GM10847 (cell line): ENCODE measurements around the gene COL23A1.

Experiments used
- POLR2A ChIP-seq: IDR thresholded peaks from 2 replicates; pipeline ENCODE4 v1.6.1; 2011; ENCODE audit not compliant: insufficient read length; ENCODE audit errors: extremely low read depth

COL23A1 gene

GRCh38 chr5:178389796-178390195 is 200.4 kb downstream of the COL23A1 start:
- no peak for TF ChIP-seq POLR2A

GRCh38 chr5:178389026-178389729 is 201.0 kb downstream of the COL23A1 start:
- TF ChIP-seq POLR2A = no peak

GRCh38 chr5:178388386-178389025 is 201.7 kb downstream of the COL23A1 start:
- TF ChIP-seq POLR2A = no peak

GRCh38 chr5:178387856-178388190 is 202.4 kb downstream of the COL23A1 start:
- TF ChIP-seq POLR2A = no peak

GRCh38 chr5:178387061-178387855 is 202.9 kb downstream of the COL23A1 start:
- TF ChIP-seq POLR2A = no peak

- no peak for TF ChIP-seq POLR2A
These were observed 203.8 kb downstream of the COL23A1 start for GRCh38 chr5:178386336-178386931.

GRCh38 chr5:178385496-178385890 is 204.7 kb downstream of the COL23A1 start:
- no peak for TF ChIP-seq POLR2A

GRCh38 chr5:178384816-178385495 is 205.2 kb downstream of the COL23A1 start:
- no peak for TF ChIP-seq POLR2A

GRCh38 chr5:178383919-178384815 is 206.0 kb downstream of the COL23A1 start:
- no peak for TF ChIP-seq POLR2A

- no peak for TF ChIP-seq POLR2A
These were observed 206.8 kb downstream of the COL23A1 start for GRCh38 chr5:178383301-178383918.

GRCh38 chr5:178382754-178383164 is 207.4 kb downstream of the COL23A1 start:
- TF ChIP-seq POLR2A = no peak

GRCh38 chr5:178381921-178382695 is 208.1 kb downstream of the COL23A1 start:
- TF ChIP-seq POLR2A = no peak

- no peak for TF ChIP-seq POLR2A
These were observed 209.0 kb downstream of the COL23A1 start for GRCh38 chr5:178381206-178381605.

- TF ChIP-seq POLR2A = no peak
These were observed 209.6 kb downstream of the COL23A1 start for GRCh38 chr5:178380541-178381074.
